NCI-H748 treated with DMSO at 0.1 percent for 48 hours (cell line): ENCODE results near the gene RPP25L.

ENCODE experiments used
- DNase-seq: peaks from one replicate; lab custom pipeline; 2025; lab: John Stamatoyannopoulos, UW

RPP25L gene

DNA sequence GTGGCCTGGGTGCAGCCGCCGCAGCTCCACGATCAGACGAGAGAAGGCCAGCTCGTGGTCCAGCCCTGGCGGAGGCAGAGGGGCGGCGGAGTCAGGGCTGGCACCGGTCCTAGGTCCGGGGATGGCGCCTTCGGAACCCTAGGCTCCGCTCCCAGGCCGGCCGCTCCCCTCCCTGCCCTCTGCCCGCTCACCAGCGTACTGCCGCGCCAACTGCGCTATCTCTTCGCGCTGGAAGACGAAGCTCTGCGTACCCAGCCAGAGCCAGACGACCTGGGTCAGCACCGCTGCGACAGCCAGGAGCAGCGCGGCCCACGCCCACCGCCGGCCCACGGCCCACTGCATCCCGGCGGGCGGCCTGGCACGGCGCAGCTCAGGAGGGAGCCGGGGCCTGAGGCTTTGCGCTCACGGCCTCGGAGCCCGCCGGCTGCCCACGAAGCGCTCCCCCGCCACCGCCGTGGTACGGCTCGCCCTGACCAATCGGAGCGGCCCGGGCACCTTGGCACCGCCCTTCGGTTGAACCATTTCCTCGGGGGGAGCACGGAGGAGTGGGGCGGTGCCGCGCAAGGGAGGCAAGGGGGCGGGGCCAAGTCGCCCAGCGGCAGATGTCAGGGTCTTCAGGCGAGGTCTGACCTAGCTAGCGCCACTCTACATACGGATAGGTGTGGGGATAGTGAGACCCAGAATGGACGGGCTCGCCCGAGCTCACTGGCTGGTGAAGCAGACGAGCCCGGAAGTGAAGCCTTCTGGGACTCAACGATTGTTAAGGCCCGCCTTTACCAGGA lies 25.6 kb upstream of the RPP25L start, which contains the start of gene SIGMAR1:
SIGMAR1 (minus strand) TSS at position 432 of the 782 bp plus-strand sequence; CDS start at position 342, 90 bp downstream.
- DNase-seq, result peak; percentile 66

DNA sequence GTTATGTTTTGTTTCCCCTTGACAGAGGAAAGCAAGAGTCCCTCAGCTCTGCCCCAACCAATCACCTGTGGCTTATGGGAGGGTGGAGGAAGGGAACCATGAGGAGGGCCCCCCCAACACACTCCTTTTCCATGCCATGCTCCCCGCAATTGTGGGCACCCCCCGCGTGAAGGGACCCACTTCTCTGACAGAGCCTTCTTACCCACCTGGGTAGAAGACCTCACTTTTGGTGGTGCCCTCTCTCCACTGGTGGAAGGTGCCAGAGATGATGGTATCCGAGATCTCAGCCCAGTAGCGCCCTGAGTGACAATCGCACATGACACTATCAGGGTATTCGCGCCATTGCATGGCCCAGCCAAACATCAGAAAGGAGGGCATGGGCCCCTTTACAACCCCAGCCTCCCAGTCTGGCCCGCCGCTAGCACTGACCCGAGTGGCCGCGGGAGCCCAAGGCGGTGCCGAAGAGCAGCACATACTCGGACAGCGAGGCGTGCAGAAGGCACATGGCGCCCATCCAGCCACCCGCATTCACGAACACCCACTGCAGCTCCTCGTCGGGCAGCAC lies 25.0 kb upstream of the RPP25L start:
- DNase-seq, result no peak

DNA sequence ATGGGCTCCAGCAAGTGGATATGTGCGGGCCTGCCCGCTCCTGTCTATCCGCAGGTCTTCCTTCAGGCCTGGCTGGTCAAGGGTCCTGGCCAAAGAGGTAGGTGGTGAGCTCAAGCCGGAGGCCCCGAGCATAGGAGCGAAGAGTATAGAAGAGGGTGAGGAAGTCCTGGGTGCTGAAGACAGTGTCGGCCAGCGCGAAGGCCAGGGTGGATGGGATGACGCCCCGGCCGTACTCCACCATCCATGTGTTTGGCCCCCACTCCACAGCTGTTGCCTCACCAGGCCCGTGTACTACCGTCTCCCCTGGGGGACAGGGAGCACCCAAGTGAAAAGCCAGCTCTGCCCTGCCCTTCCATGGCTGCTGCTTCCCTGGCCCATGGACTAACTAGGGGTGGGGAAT lies 23.7 kb upstream of the RPP25L start:
- no peak for DNase-seq

DNA sequence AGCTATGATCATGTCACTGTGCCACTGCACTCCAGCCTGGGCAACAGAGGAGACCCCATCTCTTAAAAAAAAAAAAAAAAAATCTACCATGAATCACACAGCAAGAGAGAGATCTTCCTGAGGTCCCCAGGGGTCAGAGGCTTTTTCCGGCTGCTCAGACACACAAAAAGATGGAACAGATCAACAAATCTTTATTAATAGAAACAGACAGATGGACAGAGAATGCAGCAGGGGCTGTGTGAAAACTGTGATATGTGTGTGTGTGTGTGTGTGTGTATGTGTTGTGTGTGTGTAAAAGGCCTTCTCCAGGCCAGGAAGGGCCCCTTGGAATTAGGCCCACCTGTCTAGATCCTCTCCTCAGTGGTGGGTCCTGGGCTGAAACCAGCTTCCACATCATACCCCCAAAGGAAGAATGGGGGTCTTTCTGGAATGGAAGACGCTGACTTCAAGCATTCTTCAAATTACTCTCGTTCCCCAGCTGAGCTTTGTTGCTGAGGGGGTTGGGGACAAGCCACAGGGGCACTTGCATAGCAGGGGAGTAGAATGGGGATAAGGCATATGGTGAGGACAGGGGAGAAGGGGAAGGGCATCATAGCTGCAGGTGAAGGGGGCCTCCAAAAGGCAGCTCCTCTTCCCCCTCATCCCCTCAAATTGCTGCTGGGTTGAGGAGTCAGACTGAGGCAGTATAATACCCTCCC lies 22.8 kb upstream of the RPP25L start:
- DNase-seq, result no peak

DNA sequence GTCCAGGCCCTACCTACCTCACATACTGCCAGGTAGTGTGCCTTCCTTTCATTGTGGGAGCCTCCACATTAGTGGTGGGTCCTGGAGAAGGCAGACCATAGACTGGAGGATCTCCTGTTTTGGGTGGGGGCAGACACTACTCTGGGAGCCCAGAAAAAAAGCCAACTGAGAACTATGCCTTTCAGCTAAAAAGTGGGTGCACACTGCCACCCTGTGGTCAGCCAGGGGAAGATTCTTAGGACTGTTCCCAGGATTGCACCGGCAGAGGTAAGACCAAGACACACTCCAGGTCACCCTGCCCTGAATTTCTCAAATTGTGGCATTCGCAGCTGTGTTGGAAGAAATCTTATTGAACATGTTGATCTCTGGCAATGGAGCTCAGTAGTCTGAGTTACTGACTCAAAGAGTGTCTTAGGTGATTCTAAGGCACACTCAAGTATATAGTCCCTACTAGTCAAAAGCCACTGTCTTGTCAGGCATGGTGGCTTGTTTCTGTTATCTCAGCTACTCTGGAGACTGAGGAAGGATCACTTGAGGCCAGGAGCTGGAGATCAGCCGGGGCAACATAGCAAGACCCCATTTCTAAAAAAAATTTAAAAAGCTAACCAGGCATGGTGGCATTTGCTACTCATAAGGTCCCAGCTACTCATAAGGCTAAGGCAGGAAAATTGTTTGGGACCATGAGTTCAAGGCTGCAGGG lies 22.1 kb upstream of the RPP25L start:
- DNase-seq, result peak; percentile 54

DNA sequence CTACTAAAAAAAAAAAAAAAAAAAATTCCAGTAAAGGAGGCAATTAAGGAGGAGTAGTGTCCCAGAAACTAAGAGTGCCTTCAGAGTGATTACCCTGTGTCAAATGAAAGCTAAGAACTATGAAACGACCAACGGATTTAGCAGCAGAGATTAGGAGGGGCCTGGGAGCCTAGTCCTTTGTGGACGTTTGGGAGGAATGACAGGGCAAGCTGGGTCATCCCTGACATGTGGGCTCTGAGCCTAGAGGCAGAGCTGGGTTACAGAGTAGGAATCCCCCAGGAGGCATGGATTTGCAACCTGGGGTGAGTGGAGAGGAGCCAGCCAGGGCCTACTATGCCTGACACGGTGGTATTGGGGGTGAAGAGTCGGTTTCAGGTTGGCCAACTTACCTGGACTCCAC lies 21.3 kb upstream of the RPP25L start:
- no peak for DNase-seq

DNA sequence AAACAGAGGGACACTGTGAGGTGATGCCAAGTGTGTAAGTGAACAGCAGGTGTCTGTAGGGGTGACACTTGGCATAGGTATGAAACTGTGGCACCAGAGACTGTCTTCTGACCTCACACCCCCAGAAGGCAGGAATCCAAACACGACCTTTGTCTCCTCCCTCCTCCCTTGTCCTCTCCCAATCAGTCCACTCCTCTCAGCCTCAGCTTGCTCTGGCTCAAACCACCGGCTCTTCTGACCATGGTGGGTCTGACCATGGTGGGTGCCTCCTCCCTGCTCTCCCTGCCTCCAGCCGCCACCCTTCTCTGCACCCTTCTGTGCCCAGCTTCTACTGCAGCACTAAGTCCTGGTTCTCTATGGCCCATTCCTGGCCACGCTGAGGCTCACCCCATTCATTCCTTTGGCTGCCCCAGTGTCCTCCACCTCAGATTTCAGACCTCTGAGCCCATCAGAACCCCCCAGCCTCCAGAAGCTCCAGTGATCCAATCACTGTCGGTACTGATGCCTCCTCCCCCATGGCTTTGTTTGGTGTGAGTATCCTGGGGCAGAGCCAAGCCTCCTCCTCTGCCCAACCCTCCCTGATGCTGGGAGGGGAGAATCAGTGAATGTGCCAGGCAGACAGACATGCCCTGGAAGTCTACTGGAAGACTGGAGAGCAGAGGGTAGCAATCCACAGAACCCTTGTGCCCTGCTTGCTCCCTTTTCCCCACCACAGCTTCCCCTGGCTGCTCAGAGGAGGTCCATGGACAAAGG lies 18.7 kb upstream of the RPP25L start:
- DNase-seq, result no peak

DNA sequence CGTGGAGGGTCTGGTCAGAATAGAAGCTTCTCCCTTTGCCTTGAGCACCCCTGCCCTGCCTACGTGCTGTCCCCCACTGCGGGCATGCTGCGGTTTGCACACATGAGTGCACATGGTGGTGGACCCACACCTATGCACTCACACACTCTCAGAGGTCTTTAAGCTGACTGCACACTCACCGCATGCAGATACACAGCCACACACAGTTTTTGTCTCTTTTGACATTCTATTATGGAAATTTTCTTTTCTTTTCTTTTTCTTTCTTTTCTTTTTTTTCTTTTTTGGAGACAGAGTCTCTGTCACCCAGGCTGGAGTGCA lies 17.6 kb upstream of the RPP25L start:
- no peak for DNase-seq

DNA sequence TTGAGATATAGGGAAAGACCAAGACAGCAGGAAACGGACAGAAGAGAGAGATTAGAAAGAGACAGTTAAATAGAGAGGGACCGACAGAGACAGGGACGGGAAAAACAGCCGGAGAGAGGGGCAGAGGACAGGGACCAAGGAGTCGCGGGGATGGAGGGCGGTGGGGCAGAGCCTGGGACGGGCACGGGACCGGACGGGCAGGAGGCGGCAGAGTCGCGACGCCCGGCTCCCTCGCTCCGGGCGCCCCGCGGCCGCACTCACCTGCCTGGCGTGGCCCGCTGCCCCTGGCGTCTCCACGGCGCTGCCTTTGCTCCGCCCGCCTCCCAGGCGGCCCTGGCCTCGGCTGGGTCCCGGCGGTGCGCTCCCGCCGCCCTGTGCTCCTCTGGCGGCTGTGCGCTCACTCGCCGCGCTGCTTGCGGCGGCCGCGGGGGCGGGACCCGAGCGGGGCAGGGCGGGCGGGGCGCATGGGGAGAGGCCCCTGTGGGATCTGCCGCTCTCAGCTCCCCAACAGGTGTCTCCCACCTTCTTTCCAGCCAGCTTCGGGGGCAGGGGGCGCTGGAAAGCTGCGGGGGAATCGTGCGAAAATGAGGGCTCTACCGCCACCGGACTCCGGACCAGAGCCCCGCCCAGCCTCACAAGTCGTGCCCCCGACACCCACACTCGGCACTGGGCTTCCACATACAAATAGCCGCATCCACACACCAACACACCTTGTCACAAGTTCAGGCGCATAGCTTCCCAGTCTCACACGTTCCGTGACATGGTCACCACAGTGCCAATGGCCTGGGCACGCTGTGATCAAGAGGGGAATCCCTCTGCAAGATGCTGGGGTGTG lies 17.0 kb upstream of the RPP25L start, which contains the start of gene ARID3C:
ARID3C (minus strand) TSS at position 411 of the 835 bp plus-strand sequence. CDS start 1,052 bp downstream, outside the sequence.
- no peak for DNase-seq

DNA sequence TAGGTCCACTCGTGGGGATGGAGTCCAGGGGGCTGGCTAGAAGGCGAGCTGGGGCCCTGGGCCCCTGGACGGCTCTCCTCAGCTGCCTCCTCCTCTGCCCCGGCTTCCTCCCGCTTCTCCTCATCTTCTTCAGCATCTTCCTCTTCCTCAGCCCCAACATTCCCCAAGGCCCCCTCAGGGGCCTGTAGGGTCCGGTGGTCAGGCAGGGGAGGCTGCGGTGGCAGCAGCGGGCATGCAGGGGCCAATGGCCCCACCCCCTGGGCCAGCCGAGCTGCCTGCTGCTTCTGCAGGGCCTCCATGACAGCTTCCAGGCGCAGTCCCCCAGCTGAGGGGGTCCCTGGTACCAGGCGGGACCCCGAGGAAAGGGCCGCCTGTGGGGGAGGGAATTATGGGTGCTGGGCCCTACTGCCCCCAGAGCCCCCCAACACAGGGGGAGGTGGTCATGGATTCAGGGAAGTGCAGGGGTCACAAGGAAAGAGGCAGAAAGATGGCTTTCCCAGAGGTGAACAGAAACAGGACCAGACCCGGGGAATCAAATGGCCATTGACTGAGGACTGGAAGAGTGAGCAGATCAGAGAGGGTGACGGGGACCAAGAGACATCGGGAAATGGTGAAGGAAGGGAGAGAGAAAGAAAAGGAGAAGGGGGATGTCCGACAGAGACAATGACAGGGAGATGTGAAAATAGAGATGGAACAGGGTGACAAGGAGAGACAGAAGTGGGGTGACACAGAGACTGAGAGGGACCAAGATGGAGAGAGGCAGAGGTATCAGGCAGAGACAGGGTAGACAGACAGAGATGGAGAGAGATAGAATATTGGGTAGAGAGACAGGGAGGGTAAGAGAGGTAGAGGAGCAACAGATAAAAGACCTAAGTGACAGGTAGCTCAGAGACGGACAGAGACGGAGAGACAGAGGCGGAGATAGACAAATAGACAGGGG lies 16.1 kb upstream of the RPP25L start:
- DNase-seq, result no peak

DNA sequence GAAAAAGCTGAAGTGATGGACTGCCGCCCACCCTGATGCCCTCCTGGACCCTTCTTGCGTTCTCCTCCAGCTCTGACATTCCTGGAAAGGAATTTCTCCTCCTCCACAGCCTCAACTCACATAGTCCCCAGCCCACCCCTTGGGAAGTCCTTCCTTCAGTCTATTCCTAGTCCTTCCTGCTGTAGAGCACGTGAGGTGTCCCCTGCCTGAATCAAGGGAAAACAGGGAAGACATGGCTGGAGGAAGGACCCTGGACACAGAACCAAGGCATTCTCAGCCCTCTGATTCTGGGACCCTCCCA lies 13.2 kb upstream of the RPP25L start:
- no peak for DNase-seq

DNA sequence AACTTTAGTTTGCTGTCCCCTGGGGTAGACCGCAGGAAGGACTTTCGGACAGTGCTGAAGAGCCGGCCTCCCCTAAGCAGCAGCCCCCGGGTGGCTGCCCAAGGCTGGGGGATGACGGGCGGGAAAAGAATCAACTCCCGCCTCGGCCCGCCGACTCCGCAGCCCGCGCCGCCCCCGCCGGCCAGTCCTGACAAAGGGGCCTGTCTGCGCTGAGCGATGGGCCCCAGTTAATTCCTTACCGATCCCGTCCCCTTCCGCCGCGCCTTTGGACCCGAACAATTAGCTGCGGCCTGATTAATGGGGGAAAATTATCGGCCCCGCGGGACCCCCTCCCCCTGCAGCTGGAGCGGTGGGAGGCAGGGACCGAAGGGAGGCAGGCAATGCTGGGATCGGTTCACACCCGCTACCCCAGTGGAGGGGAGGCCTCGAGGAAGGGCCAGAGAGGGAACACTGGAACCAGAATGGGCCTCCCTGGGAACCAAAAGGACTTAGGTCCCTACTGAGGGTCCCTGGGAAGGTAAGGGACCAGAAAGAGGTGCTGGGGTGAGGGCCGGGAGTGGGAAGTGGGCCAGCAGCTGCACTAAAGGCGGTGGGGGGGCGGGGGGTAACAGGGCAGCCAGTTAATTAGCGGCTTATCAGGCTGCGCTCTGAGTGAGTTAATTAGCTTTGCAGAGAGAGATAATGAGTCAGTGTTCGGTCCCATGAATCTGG lies 12.7 kb upstream of the RPP25L start:
- no peak for DNase-seq

DNA sequence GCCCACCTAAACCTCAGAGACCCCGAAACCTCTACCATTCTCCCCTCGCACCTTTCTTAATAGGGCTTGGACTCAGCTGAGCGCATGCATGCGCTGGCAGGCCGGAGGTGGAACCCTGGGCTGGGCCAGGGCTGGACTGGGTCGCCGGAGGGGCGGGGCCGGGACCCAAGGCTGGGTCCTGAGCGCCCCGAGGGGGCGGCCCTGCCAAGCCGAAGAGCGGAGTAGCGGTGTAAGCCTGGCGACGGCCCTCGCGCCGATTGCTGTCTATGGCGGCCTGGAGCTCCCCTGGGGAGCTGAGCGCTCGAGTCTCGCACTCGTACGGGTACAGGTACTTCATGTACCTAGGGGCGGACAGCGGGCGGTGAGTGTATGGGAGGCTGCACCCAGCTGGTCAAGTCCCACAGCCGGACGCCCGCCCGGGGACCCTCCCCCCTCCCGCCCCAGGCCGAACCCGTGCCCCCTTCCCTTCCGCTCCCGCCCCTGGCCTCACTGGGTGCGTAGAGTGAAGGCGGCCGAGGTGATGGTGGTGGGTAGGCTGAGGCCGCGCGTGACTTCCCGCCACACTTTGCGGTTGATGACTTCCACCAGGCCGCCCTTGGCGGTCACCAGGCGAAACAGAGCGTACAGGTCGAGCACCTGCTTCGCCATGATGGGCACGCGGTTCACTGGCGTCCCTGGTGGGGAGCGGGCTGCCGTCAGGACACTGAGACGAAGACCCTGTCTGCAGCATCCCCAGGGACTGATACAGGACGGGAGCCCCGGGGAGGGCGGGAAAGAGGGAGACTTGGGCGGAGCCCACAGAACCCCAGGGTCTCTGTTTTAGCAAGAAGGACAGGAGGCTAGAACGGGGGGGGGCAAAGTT lies 11.7 kb upstream of the RPP25L start:
- DNase-seq, result no peak

DNA sequence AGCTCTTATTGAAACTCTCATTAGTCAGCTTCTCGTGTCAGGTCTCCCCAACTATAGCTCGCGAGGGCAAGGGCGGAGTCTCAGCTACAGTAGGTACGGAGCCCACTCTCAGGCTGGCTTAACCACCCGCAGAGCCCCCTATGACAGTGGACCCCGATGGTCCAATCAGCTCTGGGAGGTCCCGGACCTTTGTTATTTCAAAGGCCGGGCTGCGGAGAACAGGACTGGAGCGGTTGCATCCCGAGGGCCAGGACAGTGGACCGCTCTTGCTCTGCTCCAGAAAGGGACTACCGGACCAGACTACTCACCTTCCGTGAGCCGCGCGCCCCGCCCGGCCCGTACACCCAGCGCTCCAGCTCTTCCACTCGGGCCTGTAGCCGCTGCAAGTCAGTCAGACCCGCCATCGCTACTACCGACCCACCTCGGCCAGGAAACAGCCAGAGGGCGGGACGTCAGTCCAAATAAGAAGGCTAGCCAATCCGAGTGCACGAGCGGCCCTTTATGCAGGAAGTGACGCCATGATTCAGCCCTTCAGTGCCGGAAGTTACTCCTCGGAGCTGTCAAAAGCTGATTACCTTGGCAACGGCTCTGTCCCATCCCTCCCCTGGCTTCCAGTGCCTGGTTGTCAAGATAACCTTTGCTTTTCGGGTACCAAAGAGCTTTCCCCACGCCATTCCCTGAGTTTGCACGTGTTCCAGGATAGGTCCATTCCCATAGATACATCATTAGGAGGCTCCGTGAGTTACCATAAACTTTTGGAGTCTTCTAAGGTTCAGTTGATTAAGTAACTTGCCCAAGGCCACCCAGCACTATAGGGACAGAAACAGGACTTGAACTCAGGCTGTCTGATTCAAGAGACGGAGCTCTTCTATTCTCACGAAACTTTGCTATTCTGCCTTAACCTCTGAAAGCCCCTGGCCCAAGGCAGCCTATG lies 8.4 kb upstream of the RPP25L start, which contains the start of gene DCTN3:
DCTN3 (minus strand) TSS at position 435 of the 934 bp plus-strand sequence; CDS start at position 404, 31 bp downstream.
- DNase-seq, result peak; percentile 90

DNA sequence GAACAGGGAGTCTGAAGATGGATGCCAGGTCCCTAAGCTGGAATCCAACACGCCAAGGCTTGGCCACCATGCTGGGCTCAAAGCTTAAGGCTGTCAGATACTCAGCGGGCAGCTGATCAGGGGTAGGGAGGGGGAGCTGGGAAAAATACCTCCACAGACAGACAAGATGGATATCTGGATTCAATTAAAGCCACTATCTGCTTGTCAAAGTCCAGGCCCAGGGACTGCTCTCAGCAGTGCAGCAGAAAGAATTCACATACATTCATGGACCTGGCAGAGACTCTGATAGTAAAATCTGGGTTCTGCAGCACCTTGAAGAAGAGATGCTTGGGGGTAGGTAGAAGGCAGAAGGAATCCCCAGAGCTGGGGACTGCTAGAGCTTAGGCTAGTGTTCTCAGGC lies 3.2 kb upstream of the RPP25L start:
- DNase-seq, result no peak

DNA sequence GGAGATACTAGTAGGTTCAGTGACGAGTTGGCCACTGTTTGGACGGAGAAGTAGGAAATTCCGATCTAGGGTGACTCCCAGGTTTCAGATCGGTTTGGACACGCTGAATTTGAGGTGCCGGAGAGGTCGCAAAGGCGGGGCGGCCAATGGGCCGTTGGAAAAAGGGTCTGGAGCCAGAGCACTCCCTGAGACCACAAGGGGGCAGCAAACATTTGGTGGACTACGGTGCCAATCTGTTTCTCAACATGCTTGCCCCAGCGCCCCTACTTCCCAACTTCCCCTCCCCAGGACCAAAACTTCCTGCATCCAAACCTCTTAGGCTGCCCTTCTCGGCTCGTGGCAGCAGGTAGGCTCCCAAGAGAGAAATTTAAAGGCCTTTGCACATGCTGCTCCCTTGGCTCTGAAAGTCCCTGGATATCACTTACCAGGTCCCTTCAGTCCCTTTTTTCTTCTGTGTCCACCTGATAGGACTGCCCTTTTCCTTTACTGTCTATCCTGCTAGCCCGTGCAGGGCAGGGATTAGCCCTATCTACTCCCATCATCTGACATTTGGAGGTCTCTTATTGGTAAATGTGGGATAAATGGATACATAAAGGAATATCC lies 992 bp upstream of the RPP25L start:
- DNase-seq, result peak; percentile 84
